Left colon (tissue), 2 donors: ENCODE data around the gene KCTD11. TPM values are rescaled to one million over a fixed set of nuclear protein-coding genes. Genes with fewer than 3 reads are reported as not detected.
"Not testable (repeated sequence)": the region's sequence is repeated elsewhere in the genome, so short reads cannot be mapped to it uniquely, and the experiment has no call there.

Experiments used
- ATAC-seq: fragments of 200-7000 bp; cut with Tn5 transposase; one replicate; pipeline ENCODE4 v1.9.1; 2020; ENCODE audit warnings: mild to moderate bottlenecking, moderate library complexity
- DNase-seq, 2 donors: peaks; one replicate each; pipeline ENCODE4 v3.0.0-alpha.2; 2020
- intact Hi-C, 2 donors: fragments of 100-400 bp; cut with DNase I in 1 of 2; cut with micrococcal nuclease in 1 of 2; formaldehyde crosslinking; loops; one replicate each; pipeline versions ENCODE4 v1.11.2 to v1.14.0; 2022; cut with DNase I, micrococcal nuclease
- total RNA-seq, 2 donors: library from RNA; stranded (reverse); fragmentation: NEBNext Ultra II Directional; extraction: Animal tissue kit (Norgen Biotek cat#: 25700); gene quantifications; one replicate each; pipeline ENCODE4 v1.2.1, GENCODE V29; 2021
- donor health status: DM: no; HTN: no; CAD: no.
- donor health status: DM: yes; HTN: yes; CAD: no.

Gene KCTD11
- total RNA-seq, 2 donors from 2014 or later = 9.4 to 10.1 TPM

- ATAC-seq (no peak), DNase-seq (no peak)
- intact Hi-C loops = no loop called here
Observed at GRCh38 chr17:7361906-7362305, 9.9 kb downstream of the KCTD11 start.

GRCh38 chr17:7363311-7363710 lies 11.3 kb downstream of the KCTD11 start:
- ATAC-seq = no peak
- DNase-seq = no peak
- intact Hi-C loops = no loop called here

GRCh38 chr17:7365963-7366362 lies 14.0 kb downstream of the KCTD11 start:
- ATAC-seq, intact Hi-C loops, DNase-seq: not testable (repeated sequence)

- ATAC-seq = no peak
- no peak for DNase-seq
- intact Hi-C loops = no loop called here
Observed at GRCh38 chr17:7367083-7367482, 15.1 kb downstream of the KCTD11 start.

- intact Hi-C loops = no loop called here
- DNase-seq = no peak
- ATAC-seq = no peak
Observed at GRCh38 chr17:7367918-7368598, 16.1 kb downstream of the KCTD11 start.

- ATAC-seq, intact Hi-C loops, DNase-seq: not testable (repeated sequence)
Observed at GRCh38 chr17:7368599-7368994, 16.6 kb downstream of the KCTD11 start.

- DNase-seq (no peak), ATAC-seq (no peak)
Observed at GRCh38 chr17:7369825-7370224, 17.9 kb downstream of the KCTD11 start.

GRCh38 chr17:7370853-7371252 lies 18.9 kb downstream of the KCTD11 start:
- intact Hi-C loops = no loop called here
- ATAC-seq (peak; percentile 75), DNase-seq (no peak)

More at GRCh38 chr17:7369825-7370224, 17.9 kb downstream of the KCTD11 start:
- intact Hi-C loops = no loop called here

- ATAC-seq (no peak), DNase-seq (no peak)
- intact Hi-C loops = no loop called here
Observed at GRCh38 chr17:7374353-7374752, 22.4 kb downstream of the KCTD11 start.

- ATAC-seq (no peak), DNase-seq (no peak)
- intact Hi-C loops = no loop called here
Observed at GRCh38 chr17:7379134-7379533, 27.2 kb downstream of the KCTD11 start.

GRCh38 chr17:7380321-7380720 lies 28.4 kb downstream of the KCTD11 start:
- intact Hi-C loops = no loop called here
- peak; percentile 43 for ATAC-seq
- DNase-seq = peak; percentile 45 to 70

GRCh38 chr17:7380855-7381683 lies 29.1 kb downstream of the KCTD11 start, which contains the start of gene TNK1:
TNK1 (plus strand) TSS chr17:7381089; CDS start chr17:7382927, 1,838 bp downstream.
- DNase-seq = peak; percentile 85 to 87
- peak; percentile 94 for ATAC-seq
- intact Hi-C loops = no loop called here

- intact Hi-C loops = no loop called here
- ATAC-seq = no peak
- no peak for DNase-seq
Observed at GRCh38 chr17:7382901-7383300, 30.9 kb downstream of the KCTD11 start.

GRCh38 chr17:7383371-7383741 lies 31.4 kb downstream of the KCTD11 start:
- ATAC-seq (no peak), DNase-seq (no peak)
- intact Hi-C loops = no loop called here

GRCh38 chr17:7383742-7384488 lies 32.0 kb downstream of the KCTD11 start:
- ATAC-seq (no peak), DNase-seq (peak in 1 of 2 donors; percentile 56)
- intact Hi-C loops = no loop called here

- DNase-seq (no peak), ATAC-seq (no peak)
- intact Hi-C loops = no loop called here
Observed at GRCh38 chr17:7384489-7385081, 32.6 kb downstream of the KCTD11 start.

GRCh38 chr17:7388856-7389255 lies 36.9 kb downstream of the KCTD11 start:
- ATAC-seq (no peak), DNase-seq (no peak)
- intact Hi-C loops = no loop called here

- DNase-seq = no peak
- no peak for ATAC-seq
- intact Hi-C loops = no loop called here
Observed at GRCh38 chr17:7389924-7390910, 38.3 kb downstream of the KCTD11 start.
